Glomerular visceral epithelial cell (primary cell): ENCODE results near the gene ANKRD13D.

Source experiments
- DNase-seq: peaks from one replicate; pipeline ENCODE4 v3.0.0-alpha.2; 2016; ENCODE audit errors: extremely low spot score

ANKRD13D gene

DNA sequence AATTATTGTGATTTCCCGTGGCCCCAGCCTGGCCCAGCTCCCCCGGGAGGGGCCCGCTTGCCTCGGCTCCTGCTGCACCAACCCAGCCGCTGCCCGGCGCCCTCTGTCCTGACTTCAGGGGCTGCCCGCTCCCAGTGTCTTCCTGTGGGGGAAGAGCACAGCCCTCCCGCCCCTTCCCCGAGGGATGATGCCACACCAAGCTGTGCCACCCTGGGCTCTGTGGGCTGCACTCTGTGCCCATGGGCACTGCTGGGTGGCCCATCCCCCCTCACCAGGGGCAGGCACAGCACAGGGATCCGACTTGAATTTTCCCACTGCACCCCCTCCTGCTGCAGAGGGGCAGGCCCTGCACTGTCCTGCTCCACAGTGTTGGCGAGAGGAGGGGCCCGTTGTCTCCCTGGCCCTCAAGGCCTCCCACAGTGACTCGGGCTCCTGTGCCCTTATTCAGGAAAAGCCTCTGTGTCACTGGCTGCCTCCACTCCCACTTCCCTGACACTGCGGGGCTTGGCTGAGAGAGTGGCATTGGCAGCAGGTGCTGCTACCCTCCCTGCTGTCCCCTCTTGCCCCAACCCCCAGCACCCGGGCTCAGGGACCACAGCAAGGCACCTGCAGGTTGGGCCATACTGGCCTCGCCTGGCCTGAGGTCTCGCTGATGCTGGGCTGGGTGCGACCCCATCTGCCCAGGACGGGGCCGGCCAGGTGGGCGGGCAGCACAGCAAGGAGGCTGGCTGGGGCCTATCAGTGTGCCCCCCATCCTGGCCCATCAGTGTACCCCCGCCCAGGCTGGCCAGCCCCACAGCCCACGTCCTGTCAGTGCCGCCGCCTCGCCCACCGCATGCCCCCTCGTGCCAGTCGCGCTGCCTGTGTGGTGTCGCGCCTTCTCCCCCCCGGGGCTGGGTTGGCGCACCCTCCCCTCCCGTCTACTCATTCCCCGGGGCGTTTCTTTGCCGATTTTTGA lies 3.3 kb upstream of the ANKRD13D start:
- no peak for DNase-seq

DNA sequence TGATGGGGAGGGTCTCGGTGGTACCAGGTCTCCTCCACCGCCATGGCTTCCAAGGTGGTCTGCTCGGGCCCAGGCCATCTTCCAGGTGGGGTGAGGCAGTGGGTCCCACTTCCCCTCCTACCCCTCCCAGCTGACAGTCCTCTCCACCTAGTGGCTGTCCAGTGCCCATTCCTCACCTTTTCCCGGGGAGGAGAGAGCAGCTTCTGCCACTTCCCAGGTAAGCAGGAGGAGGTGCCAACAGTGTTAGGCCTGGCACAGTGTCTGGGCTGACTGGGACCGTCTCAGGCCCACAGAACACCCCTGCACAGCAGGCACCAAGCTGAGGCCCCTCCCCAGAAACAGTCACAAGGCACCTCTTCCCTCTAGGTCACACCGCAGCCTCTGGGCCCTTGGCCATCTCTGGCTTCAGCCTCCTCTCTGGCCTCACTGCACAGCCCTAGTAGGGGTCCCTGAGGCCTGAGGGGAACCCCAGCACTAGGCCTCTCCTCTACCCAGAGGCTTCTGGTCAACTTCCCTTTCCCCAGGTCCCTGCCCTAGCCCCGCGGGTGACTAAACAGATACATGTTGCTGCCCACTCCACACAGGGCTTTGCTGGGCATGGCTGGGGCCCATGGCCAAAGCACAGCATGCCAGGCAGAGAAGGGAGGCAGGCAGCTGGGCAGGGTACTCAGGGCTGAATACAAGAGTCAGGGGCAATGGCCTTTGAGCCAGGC lies 2.3 kb upstream of the ANKRD13D start:
- no peak for DNase-seq

DNA sequence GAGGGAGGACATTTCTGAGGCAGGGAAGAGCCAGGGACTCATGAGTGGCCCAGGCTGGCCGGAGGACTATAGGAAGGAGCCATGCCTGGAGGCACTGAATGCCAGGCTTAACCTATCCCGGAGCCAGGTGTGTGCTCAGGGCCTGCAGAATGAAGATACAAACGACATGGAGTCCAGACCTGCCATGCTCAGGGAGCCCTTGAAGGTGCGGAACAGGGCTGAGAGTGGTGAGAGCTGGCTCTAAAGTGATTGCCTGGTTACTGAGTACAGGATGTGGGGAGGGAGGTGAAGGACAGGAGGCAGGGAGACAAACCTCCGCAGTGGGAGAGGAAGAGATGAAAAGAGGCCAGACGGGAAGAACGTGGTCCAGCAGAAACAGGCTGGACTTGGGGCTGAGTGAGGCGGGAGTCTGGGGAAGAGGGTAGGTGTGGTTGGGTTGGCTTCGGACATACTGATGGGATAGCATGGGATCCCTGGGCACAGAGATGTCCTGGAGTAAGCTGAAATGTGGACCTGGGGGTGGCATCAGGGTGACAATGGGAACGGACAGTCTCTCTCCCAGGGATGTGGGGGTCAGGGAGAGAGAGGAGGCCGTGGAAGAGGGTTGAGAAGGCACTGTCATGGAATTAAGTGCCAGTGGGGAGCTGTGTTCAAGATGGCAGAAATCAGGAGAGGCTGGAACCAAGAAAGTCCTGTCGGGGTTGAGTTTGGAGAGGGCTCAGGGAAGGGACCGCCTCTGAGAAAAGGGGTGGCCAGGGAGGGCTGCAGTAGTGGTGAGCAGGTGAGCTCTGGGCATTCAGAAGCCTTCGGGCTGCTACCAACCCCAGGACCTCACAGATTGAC lies 1.5 kb upstream of the ANKRD13D start:
- no peak for DNase-seq

DNA sequence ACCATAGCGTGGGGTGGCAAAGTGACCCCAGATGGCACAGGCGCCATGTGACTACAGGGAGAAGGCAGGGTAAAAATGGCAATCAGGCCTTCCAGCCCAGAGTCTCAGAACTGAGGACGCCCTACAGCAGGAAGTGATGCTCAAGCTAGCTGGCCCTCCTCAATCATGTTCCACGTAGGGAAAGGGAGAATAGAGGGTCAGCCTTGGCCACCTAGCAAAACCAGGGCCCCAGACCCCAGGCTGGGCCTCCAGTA lies 978 bp upstream of the ANKRD13D start:
- DNase-seq = no peak

DNA sequence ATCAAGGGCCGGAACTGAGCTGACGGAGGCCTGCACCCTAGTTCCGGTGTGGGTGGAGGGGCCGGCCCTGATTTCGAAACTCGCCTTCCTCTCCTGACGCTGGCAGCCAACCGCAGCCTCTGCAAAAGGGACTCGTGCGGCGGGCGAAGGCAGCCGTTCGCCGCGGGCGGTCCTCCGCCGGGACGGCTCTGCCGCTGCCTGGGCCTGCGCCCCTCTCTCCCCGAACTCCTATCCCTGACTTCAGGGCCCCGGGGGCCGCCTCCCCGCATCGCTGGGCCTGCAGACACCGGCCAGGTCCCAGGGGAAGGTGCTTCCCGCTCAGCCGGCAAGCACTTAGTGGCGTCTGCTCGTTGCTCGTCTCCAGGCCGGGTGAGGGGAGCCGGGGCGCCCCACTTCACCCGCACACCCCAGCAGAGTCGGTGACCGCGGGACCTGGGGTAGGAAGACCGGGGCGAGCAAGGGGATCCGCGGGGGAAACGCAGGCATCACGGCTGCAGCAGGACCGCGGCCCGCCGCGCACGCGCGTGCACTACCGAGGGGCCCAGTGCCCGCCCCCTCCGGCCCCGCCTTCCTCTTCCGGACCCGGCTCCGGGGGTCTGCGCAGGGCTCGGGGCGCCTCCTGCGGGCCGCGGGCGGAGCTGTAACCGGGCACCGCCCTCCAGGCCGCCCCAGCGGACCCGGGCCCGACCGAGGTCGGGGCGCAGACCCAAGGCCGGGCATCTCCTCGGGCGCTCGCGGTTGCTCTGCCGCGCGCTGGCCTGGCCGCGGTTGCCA lies 464 bp upstream of the ANKRD13D start:
- DNase-seq = peak; percentile 86

DNA sequence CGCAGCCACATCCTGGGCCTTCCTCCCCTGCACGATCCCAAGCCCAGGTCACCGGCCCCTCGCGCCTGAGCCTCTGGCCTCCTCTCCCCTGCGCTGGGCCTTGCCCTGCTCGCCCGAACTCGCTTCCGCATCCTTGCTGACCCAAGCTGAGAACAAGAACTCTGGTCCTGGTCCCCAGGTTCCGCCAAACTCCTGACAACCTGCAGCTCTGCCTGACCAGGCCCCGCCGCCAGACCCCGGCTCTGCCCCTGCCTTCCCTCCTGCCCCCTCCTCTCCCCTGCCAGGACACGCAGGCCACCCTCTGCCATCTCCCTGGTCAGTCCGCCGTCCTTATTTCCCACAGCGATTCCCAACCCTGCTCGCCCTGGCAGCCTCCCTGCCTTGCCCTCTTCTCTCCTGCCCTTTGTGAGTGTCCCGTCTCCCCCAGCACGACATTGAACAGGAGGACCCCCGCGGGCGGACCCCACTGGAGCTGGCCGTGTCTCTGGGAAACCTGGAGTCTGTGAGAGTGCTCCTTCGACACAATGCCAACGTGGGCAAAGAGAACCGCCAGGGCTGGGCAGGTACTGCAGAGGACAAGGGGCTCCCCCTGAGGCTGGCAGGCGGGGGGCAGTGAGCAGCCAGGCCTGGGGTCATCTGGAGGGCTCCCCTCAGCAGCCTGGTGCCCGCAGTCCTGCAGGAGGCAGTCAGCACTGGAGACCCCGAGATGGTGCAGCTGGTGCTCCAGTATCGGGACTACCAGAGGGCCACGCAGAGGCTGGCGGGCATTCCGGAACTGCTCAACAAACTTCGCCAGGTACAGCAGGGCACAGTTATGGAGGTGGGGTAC lies 762 bp downstream of the ANKRD13D start:
- no peak for DNase-seq

DNA sequence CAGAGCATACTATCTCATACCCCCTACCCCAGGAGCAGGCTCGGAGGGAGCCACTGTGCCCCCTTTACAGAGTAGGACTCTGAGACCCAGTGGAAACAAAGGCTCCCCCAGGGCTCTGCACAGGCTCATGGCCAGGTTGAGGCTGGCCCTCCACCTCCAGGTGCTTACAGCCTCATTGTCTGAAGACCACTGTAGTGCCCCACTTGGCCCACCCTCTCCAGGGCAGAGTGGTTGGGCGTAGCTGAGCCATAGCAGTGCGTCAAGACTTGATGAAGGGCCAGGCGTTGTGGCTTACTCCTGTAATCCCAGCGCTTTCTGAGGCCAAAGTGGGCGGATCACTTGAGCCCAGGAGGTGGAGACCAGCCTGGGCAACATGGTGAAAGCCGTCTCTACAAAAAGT lies 1.7 kb downstream of the ANKRD13D start:
- no peak for DNase-seq

DNA sequence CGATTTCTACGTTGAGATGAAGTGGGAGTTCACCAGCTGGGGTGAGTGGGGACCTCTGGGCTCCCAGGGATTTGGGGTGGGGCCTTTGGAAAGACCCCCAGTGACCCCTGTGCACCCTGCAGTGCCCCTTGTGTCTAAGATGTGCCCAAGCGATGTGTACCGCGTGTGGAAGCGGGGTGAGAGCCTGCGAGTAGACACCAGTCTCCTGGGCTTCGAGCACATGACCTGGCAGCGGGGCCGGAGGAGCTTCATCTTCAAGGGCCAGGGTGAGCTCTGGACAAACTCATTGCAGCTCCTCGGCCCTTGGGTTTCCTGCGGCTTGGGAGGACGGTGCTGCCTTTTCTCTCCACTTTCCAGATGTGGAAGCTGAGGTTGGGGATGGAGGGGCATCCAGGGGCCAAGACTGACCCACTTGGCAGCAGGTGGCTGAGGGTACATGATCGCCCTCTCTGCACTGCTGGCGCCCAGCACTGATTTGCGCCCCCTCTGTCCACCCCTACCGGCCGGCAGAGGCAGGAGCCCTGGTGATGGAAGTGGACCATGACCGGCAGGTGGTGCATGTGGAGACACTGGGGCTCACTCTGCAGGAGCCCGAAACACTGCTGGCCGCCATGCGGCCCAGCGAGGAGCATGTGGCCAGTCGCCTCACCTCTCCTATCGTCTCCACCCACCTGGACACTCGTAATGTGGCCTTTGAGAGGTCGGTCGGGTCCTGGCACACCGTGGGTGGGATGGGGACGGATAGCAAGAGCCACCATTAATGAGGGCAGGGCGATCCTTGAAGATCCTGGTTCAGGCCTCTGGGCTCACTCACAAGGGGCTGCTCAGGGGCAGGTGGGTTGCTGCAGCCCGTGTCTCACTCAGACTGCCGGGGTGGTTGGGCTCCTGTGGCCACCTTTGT lies 2.6 kb downstream of the ANKRD13D start:
- DNase-seq = no peak

DNA sequence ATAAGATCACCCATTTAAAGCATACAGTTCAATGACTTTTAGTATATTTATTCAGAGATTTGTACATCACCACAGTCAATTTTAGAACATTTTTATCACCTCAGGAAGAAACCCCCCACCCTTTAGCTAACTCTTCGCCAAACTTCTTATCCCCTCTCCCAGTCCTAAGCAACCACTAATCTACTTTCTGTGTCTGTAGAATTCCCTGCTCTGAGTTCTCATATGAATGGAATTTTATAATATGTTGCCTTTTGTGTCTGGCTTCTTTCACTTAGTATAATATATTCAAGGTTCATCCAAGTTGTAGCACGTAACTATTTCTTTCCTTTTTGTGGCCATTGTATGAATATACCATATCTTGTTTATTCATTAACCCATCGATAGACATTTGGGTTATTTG lies 3.6 kb downstream of the ANKRD13D start:
- no peak for DNase-seq

DNA sequence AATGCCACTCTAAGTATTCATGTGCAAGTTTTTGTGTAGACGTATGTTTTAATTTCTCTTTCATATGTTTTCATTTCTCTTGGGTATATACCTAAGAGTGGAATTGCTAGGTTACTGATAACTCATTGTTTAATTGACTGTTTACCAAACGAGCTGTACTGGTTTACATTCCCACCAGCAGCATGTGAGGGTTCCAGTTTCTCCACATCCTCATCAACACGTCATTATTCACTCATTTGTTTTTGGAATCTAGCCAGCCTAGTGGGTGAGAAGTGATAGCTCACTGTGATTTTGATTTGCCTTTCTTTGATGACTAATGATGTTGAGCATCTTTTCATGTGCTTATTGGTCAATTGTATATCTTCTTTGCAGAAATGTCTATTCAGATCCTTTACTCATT lies 4.0 kb downstream of the ANKRD13D start:
- DNase-seq = peak; percentile 41

DNA sequence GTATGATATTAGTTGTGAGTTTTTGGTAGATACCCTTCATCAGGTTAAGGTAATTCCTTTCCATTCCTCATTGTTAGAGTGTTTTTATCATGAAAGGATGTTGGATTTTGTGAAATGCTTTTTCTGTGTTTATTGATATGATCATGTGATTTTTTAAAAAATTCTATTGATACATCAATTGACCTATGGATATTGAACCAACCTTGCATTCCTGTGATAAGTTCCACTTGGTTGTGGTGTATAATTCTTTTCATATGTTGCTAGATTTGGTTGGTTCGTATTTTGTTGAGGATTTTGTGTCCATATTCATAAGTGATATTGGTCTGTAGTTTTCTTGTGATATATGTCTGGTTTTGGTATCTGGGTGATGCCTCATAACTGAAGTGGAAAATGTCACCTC lies 6.7 kb downstream of the ANKRD13D start:
- DNase-seq = no peak

DNA sequence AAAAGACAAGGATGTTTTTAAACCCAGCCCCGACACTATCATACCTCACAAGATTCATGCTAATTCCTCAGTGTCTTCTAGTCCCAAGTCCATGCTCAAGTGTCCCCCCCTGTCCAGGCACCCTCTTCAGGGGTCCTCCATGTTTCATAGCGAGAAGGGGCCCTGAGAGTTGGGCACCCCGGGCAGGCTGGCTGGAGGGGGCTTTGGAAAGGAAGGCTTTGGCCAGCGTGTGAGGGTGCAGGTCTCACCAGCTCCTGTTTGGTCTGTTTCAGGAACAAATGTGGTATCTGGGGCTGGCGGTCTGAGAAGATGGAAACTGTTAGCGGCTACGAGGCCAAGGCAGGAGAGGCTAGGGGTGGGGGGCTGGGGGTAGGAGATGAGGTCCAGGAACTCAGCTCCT lies 9.7 kb downstream of the ANKRD13D start:
- no peak for DNase-seq

DNA sequence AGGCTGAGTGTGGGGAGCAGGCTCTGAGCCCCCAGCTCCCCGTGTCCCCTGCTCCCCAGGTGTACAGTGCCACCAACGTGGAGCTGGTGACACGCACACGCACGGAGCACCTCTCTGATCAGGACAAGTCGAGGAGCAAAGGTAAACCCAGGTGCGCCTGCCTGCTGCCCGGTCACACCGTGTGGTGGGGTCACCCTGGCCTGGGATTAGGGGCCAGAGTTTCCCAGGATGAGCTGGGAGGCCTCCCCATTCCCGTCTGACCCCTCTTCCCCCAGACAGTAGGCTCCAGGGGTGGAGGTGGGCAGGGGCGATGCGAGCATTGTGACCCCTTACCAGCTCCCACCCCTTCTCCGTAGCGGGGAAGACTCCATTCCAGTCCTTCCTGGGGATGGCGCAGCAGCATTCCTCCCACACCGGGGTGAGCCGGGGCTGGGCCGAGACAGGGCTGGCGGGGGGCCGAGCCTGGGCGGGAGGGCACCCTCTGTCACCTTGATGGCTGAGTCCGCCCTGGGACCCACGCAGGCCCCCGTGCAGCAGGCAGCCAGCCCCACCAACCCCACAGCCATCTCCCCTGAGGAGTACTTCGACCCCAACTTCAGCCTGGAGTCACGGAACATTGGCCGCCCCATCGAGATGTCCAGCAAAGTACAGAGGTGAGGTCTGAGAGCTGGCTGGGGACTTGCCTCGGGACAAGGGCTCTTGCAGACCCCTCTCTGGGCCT lies 10.5 kb downstream of the ANKRD13D start:
- DNase-seq = no peak

DNA sequence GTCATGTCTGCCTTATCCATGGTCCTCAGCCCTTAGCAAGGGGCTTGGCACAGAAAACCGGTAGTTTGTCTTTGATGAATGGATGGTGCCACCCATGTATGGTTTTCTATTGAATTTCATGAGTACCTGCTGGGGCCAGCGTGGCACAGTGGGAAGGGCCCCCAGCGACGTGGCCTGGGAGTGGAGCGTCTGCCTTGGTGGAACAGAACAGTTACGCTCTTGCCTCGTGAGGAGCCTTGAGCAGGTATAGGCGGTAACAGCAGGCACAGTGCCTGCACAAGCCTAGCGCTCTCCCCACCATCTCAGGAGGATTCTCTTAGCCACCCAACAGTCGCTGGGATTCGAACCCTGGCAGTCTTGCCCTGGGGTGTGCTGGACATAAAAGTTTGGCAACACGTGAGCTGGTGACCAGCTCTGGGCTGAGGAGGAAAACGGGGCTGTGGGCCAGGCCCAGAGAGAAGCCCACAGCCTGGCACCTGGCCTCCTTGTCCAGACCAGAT lies 11.2 kb downstream of the ANKRD13D start:
- DNase-seq = no peak

DNA sequence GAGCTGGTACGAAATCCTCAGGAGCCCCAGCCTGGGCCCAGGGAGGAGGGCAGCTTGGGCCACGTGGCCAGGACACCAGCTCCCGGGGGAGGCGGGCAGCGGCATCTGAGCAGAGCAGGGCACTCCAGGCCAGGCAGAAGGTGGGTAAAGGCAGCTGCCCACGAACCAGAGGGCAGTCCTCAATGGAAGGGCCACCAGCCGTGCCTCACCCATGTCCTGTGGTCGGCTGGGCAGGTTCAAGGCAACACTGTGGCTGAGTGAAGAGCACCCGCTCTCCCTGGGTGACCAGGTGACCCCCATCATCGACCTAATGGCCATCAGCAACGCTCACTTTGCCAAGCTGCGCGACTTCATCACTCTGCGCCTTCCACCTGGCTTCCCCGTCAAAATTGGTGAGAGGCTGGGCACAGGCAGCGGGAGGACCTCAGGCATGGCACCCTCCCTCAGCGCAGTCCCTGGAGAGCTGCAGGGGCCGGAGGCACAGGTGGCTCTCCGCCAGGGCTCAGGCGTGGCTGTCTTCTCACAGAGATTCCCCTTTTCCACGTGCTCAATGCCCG lies 11.7 kb downstream of the ANKRD13D start:
- no peak for DNase-seq

DNA sequence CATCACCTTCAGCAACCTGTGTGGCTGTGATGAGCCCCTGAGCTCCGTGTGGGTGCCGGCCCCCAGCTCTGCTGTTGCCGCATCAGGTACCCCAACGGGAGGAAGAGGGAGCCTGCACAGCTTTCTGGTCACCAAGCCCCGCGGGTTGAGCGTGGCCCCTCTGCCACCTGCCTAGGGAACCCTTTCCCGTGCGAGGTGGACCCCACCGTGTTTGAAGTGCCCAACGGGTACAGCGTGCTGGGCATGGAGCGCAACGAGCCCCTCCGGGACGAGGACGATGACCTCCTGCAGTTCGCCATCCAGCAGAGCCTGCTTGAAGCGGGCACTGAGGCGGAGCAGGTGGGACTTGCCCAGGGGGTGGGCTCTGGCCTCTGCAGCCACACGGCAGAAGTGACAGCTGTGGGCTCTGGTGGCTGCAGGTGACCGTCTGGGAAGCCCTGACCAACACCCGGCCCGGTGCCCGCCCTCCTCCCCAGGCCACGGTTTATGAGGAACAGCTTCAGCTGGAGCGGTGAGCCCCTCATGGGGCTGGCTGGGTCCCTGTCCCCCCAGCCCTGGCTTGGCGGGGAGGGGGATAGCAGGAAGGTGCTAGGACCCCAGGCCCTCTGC lies 12.3 kb downstream of the ANKRD13D start:
- DNase-seq = no peak

DNA sequence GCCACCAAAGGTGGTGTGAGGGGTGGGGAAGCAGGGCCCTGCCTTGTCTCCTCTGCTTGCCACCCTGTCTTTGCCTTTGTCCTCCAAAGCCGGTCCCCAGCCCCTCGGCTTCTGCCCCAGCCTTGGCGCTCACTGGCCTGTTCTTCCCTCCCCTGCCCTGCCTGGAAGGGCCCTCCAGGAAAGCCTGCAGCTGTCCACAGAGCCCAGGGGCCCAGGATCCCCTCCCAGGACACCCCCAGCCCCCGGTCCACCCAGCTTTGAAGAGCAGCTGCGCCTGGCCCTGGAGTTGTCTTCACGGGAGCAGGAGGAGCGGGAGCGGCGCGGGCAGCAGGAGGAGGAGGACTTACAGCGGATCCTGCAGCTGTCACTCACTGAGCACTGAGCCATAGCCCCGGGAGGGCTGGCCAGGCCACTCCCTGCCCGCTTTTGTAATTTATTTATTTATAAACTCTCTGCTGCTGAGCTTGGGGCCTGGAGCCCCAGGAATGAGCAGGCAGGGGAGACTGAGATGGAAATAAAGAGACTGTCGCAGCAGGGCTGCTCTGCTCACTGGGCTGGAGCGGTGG lies 12.9 kb downstream of the ANKRD13D start:
- DNase-seq = peak; percentile 78
